GM18867 (cell line): ENCODE results near the gene UMAD1.
A peak's percentile ranks its signal among the peaks of the same experiment; 100 is the strongest.

Experiments
- ATAC-seq: cut with Tn5 transposase; IDR thresholded peaks from one replicate; pipeline ENCODE4 v1.9.1; 2021; ENCODE audit warnings: mild to moderate bottlenecking, moderate library complexity; ENCODE audit not compliant: unreplicated experiment

Gene UMAD1

DNA sequence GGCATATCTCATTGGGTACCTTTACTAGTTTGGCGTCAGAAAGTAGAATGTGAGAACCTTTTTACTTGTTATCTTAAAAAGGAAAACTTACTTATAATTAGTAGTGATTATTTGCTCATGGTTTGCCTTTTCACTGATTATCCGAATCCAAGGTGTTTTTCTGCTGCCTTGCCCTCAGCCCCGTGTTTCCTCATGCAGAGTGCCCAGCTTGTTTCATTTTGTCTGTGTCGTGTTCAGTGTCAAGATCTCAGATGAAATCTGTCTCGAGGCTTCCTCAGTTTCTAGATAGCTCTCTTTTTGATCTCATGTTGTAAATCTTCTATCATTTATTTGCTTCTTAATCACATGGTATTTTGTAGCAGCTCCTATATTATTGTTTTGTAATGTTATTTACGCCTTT is 47.8 kb downstream of the UMAD1 start:
- ATAC-seq = no peak

DNA sequence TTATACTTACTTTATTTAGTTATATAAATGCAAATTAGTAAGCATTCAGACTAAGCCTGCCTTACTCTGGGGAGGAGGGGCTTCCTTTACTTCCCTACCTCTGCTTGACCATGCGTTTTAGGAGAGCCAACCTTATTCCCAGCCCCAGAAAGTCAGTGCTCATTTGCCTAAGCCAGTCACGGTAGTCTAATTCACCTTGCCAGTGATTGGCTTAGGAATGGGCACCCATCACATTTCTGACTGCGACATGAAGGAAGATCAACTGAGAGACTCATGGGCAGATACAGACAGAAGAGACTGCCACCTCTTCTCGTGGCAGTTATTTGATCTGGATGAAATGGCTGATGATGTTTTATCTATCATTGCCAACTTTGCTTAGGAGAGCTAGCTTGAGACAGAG is 48.4 kb downstream of the UMAD1 start:
- ATAC-seq = no peak

DNA sequence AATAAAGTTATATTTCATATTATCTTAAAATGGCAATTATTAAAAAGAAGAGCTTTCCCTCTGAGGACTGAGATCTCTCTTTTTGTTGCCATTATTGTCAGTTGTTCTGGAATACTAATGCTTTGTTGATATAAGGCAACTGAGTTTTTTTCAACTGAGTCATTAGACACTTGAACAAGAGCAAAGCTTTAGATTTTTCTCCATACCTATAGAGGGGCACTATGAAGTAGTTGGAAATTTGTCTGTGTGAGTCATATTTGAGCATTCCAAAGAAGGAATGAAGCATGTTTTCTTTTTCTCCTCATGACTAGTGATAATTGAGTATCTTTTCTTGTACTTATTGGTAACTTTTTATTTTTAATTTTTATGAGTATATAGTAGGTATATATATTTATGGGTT is 53.3 kb downstream of the UMAD1 start:
- no peak for ATAC-seq

DNA sequence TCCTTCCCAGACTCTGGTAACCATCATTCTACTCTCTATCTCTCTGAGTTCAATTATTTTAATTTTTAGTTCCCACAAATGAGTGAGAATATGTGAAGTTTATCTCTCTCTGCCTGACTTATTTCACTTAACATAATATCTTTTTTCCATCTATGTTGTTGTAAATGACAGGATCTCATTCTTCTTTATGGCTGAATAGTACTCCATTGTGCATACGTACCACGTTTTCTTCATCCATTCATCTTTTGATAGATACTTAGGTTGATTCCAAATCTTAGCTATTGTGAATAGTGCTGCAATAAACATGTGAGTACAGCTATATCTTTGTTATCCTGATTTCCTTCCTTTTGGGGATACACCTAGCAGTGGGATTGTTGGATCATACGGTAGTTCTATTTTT is 54.0 kb downstream of the UMAD1 start:
- no peak for ATAC-seq

DNA sequence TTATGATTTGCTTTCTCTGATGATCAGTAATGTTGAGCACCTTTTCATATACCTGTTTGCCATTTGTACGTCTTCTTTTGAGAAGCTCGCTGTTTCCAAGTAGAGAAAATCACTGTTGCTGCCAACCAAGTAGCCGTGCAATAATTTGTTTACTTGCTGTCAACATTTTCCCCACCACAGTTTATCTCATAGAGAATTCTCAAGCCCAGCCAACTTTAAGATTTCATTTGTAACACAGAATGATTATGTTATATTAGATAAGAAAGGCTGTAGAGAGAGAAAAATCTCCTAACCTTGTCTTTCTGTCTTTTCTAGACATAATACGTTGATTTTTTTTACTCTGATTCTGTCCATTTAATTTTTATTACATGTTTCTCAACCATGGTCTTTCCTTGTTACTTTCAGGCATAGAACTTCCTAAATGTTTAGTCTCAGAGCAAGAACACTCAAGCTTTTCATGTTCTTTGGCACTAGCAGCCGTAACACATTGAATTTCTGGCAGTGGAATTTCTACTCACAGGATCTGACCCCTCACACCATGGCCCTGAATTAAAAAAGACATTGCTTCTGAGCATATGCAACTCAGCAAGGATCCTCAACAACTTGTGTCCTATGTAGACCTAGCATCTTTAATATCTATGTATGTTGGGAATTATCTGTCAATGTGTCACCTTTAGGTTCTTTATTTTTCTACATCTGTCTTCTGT is 54.7 kb downstream of the UMAD1 start:
- ATAC-seq = no peak

DNA sequence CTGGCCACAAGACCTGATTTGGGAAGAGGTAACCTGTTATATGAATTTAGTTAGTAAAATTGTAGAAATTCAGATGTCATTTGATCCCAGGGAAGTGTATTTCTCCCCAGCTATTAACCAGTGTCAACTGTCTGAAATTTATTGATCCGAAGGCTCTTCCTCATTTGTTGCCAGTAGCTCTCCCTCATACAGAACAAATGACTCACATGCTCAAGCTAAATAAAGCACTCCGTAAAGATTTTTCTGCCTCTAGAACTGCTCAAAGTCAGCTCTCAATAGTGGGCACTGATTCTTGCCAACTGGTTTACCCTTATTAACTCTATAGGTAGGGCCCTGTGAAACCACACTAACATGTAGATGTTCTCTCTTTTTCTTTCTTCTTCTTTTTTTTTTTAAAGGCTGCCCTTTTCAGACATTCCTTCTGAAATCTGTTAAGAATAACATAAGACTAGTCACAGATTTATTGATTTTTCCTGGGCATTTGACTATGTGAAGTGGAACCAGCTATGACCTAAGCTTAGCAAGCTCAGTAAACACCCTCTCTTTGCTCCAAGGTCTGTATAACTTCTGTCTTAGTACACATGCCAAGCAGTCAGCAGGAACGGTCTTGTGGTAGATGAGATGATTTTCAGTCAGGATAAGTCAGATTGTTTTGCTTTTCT is 56.0 kb downstream of the UMAD1 start:
- ATAC-seq = no peak

DNA sequence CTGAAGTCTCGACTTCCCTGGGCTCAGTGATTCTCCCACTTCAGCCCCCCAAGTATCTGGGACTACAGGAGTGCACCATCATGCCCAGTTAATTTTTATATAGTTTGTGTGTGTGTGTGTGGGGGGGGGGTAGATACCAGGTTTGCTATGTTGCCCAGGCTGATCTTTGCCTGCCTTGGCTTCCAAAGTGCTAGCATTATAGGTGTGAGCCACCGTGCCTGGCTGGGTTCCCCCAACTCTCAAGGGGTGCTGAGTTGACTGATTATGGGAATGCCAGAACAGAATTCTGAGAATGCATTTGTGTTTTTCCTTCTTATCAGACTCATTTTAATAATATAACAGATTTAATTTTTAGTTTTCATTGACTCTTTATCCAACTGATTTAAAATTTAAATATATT is 58.4 kb downstream of the UMAD1 start:
- ATAC-seq = no peak

DNA sequence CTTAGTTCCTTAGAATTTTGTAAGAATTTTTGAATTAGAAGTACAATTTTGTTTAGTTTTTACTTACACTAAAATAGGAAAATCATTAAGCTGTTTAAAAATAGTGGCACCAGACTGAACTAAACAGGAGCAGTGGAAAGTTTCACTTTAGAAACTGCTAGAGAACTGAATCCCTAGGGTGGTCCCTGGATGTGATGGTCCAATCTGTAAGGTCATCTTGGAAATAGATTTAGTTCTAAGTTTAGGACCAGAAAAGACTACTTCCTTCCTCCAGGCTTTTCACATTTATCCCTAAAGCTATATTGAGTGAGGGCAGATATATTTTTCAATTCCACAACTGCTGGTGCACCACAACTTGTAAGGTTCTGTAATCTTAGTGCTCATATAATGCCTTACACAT is 58.8 kb downstream of the UMAD1 start:
- no peak for ATAC-seq

DNA sequence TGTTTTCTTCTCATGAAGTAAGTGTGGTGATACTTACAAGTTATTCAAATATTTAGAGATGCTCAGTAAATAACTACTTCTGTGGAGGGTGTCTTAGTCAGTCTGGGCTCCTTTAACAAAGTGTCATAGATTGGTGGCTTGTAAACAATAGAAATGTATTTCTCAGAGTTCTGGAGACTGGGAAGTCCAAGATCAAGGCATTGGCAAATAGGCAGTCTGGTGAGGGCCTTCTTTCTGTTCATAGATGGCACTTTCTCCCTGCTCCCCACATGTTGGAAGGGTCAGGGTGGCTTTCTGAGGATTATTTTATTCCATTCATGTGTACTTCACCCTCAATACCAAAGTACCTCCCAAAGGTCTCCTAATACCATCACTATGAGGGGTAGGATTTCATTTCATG is 59.4 kb downstream of the UMAD1 start:
- no peak for ATAC-seq

DNA sequence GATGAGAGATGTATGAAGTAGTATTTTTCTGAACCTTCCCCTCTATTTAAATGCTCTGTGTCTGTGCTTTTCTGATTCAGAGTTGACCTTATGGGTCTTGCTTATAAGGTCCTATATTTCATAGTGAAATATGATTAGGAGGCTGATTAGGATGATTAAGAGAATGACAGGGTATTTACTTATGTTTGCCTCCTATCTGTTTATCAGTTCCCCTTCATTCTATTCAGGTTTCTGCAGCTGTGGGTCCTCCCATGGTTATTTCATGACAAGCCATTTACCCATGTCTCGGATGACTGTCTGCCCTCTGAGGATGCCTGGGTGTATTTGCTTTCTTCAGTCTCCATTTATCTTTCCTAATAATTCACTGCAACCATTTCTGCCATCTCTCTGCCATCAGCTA is 61.0 kb downstream of the UMAD1 start:
- ATAC-seq = no peak

DNA sequence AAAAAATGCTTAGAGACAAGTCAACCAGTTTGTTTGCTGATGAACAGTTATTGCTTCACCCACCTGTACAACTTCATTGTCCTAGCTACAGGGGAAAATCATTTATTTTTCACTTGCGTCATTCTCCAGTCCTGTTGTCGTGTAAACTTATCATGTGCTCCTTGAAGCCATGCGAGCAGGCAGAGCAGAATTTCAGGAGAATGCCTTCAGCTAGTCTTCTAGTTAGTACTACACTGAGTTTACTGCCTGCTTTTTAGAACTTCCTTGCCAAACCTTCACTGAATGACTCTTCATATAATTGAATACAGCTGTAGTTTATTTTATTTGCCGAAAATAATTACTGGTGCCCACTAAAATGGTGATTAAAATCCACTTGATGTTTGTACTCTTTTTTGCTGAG is 62.3 kb downstream of the UMAD1 start:
- ATAC-seq = no peak

DNA sequence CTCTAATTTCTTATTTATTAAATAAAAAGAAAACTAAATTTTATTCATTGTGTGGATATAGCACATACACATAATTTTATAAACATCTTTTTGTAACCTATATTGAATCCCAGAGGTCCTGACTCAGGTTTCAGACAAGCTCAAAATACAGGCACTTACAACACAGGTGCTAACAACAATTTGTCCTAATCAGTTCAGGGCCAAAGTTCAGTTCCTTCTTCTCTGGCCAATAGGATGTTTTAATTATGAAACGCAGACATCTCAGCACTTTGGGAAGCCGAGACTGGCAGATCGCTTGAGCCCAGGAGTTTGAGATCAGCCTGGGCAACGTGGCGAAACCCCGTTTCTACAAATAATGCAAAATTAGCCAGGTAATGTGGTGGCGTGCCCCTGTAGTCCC is 62.9 kb downstream of the UMAD1 start:
- no peak for ATAC-seq

DNA sequence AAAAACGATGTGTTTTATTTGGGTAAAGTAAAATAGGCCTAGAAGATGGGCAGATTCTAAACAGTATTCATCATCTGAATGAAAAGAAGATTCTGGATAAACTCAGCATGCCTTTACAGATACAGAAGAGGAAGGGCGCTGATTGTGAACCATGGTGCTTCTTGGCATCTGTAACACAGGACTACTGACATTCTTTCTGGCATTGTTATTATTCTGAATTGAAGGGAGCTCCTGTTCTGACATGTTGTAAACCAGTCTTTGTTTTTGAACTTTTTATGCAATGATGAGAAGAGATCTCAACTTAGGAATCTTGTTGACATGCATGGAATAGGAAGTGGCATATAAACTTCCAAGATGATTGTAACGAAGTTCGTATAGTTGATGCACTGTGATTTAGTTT is 64.3 kb downstream of the UMAD1 start:
- no peak for ATAC-seq

DNA sequence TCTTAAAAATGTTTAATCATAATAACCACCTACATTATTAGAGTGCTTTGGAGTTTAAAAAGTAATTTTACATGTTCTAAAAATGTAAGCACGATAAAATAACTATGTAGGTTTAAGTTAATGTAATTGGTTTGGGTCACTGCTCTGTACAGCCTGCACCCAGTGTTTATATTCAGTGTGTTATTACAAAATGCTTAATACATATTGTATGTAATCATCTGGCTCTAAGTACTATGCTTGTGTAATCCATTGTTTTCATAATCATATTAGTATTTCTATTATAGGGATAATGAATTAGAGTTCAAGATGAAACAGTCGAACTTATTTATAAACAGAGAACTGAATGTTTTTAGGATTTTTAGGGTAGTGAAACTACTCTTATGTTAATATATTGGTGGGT is 64.8 kb downstream of the UMAD1 start:
- ATAC-seq = no peak

DNA sequence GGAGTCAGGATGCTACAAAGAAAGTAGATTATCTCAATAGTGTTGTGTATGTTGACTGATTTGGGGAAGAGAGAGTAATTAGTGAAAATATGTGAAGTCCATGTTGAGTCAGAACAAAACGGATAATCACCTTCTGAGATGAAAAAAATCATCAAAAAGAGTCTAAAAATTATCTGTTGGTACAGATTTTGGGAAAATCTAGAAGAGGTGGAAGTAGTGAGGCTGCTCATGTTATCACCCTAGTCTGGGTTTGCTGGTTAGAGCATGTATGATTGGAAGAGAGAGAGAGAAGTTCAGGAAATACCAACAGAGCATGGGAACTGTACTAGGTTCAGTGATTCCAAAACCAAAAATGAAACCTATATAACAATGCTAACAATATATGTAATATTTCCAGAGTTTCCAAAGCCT is 65.6 kb downstream of the UMAD1 start:
- ATAC-seq = peak; percentile 74

DNA sequence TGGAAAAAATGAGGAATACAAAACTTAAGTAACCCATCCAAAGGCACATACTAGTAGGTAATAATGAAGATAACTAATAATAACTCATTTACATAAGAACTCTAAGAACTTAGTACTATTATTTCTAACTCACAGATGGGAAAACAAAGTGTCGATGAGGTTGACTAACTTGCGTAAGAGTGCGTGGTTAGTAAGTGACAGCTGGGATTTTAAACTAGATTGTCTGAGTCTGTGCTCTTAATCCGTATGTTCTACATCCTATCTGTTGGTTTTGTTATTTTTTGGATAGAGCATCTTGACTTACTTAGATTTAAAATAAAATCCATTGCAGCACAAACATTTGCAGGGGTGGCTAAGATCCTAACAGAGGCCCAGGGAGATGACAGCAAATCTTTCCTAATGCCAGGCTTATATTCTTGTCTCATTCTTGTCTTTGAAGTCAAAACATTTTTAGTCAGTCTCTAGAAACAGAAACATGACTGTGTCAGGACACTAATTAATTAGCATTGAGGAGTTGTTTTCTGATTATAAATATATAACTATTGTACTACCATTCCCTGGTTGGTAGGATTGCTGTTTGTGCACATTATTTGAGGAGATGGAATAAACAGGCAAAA is 66.1 kb downstream of the UMAD1 start:
- ATAC-seq = peak; percentile 28

DNA sequence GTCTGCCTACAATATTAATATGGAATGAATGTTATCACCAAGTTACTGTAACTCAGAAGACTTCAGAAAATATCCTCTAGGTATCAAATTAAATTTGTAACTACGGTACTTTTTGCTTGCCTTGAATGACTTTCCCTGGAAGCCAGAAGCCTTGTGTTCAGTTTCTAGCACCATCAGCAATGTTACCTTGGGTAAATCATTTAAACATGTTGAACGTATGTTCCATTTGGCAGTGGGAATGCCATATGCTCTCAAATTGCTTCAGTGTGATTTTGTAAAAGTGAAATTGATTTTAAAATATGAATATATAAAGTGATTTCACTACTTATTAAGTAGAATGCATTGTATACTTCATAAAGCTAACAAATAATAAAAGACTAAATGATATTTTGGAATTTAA is 66.7 kb downstream of the UMAD1 start:
- no peak for ATAC-seq

DNA sequence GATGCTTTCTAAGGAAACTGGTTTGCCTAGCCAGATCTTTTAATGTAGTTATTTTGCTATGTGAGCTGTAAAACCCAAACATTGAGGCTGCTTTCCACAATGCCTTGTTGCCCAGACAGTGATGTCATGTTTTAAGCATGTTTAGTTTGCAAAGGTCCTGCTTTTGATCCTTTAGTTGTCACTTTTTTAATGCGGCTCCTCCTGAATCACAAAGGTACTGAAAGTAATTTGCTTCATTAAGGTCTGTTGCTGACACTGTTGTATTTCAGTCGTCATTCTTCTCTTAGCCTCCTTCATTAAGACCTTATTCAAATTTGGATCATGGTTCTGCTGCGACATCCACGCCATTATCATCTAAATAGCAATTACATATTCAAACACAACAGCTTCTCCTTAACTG is 67.3 kb downstream of the UMAD1 start:
- no peak for ATAC-seq

DNA sequence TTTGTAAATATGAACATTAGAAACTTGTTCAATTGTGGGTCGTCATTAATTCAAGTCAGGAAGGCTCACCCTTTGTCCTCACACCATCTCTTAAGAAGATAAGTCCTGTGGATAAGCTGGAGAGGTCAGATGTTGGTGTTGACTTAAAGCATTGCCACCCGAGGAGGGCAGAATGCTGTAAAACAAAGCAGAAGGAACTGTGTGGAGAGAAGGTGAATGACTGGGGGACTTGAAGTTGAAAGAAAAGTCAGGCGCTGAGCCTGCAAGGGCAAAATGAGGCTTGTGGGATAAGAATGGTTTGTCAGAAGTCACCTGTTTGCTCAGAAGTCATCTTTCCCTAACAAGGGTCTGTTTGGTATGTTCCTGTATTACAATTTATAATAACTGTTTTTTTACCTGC is 68.7 kb downstream of the UMAD1 start:
- ATAC-seq = no peak

DNA sequence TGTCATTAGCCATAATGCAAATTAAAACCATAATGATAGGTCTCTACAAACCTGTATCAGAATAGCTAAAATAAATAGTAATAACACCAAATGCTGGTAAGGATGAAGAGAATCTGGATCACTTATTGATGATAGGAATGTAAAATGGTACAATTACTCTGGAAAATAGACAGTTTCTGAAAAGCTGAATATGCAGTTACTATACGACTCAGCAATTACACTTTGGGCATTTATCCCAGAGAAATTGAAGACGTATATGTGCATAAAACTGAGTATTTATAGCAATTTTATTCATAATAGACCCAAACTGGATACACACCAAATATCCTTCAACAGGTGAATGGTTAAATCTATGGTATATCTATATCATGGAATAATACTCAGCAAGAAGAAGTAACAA is 69.9 kb downstream of the UMAD1 start:
- ATAC-seq = no peak

DNA sequence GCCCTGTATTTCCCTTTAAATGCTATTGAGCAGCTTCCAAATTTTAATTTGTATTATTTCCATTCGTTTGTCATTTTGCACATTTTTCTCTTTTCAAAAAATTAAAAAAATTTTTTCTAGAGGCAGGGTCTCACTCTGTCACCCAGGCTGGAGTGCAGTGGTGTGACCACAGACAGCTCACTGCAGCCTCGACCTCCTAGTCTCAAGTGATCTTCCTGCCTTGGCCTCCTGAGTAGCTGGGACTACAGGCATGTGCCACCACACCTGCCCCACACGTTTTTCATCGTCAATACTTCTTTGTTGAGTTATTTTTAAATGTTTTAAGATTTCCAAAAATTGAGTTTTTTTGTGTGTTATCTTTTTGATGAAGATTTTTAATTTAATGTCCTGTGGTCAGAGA is 73.2 kb downstream of the UMAD1 start:
- no peak for ATAC-seq

DNA sequence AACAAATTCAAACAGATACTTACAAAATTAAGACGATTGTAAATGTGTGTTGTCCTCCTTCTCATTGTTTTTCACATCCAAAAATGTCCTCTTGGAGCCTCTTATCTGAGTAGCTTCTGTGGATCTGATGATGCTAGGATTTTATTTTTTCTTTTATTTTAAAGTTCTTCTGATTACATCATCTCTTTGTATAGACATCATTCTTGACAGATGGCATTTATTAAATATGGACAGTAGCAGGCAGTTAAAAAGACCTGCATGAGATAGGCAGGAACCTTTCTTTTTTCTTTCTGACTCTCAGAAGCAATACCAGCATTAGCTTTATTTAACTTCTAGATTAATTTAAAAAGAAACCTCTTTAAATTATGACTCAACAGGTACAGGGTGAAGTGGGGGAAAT is 77.9 kb downstream of the UMAD1 start, which contains the start of gene RPA3:
Gene RPA3, minus strand, starts transcription at position 116 of the 400 bp plus-strand sequence. CDS start 78,189 bp downstream, outside the sequence.
- no peak for ATAC-seq
